Aorta (tissue), 5 donors: ENCODE results near the gene ABCA1. TPM values are rescaled to one million over a fixed set of nuclear protein-coding genes. Genes with fewer than 3 reads are reported as not detected.

Experiments used
- ATAC-seq: fragments of 200-7000 bp; cut with Tn5 transposase; one replicate; pipeline ENCODE4 v1.9.1; 2022; ENCODE audit warnings: moderate library complexity; ENCODE audit not compliant: low FRiP score
- DNase-seq, 2 donors: peaks; one replicate each; pipeline ENCODE4 v3.0.0-alpha.2; 2020
- H3K27ac ChIP-seq, 2 donors: one replicate each; pipeline ENCODE4 v1.5.1; 2013; ENCODE audit warnings: low read length in 2 of 2, mild to moderate bottlenecking in 2 of 2, moderate library complexity in 2 of 2, control low read depth in 1 of 2, inconsistent platforms in 1 of 2, low read depth in 1 of 2
- H3K27me3 ChIP-seq, 2 donors: one replicate each; pipeline ENCODE4 v1.6.1; 2013; ENCODE audit warnings: control low read depth in 1 of 2, low read length in 1 of 2, mild to moderate bottlenecking in 1 of 2, moderate library complexity in 1 of 2; ENCODE audit not compliant: insufficient read depth in 2 of 2, control insufficient read depth in 1 of 2
- H3K36me3 ChIP-seq, 2 donors: one replicate each; pipeline ENCODE4 v1.6.1; 2013; ENCODE audit warnings: control low read depth in 1 of 2, low read length in 1 of 2, mild to moderate bottlenecking in 1 of 2; ENCODE audit not compliant: insufficient read depth in 2 of 2, control insufficient read depth in 1 of 2
- H3K4me1 ChIP-seq, 2 donors: one replicate each; pipeline ENCODE4 v1.6.1; 2013; ENCODE audit warnings: low read length in 2 of 2, control low read depth in 1 of 2, mild to moderate bottlenecking in 1 of 2, moderate library complexity in 1 of 2; ENCODE audit not compliant: insufficient read depth in 2 of 2, control insufficient read depth in 1 of 2
- H3K4me3 ChIP-seq, 2 donors: one replicate each; pipeline ENCODE4 v1.5.1; 2013; ENCODE audit warnings: low read length in 2 of 2, control low read depth in 1 of 2, mild to moderate bottlenecking in 1 of 2
- H3K9me3 ChIP-seq: one replicate; pipeline ENCODE4 v1.6.1; 2013; ENCODE audit warnings: mild to moderate bottlenecking, low read length; ENCODE audit not compliant: control insufficient read depth
- WGBS, 2 donors: extraction: QIAGEN DNeasy Blood & Tissue Kit; methylation state at CpG; one replicate each; pipeline ENCODE4 v1.1.7; 2013; 5-methylcytosine and 5-hydroxymethylcytosine counted together
- intact Hi-C, 2 donors: fragments of 100-400 bp; cut with DNase I; formaldehyde crosslinking; loops; one replicate each; pipeline versions ENCODE4 v1.14.2 to v1.15.0; 2022
- polyA plus RNA-seq, 2 donors: library from polyadenylated mRNA; stranded (reverse); fragments of 200-250 nt; gene quantifications; one replicate each; pipeline ENCODE4 v1.2.3, GENCODE V29; 2013
- total RNA-seq, 2 donors: library from RNA; stranded (reverse); fragmentation: NEBNext Ultra II Directional; extraction: Animal tissue kit (Norgen Biotek cat#: 25700); gene quantifications; one replicate each; pipeline ENCODE4 v1.2.1, GENCODE V29; 2021
- donor health status: healthy with polysubstance abuse.
- donor health status: Bipolar disorder and iron deficiency.
- donor health status: DM: no; HTN: no; CAD: no.
- donor health status: DM: no; HTN: no; CAD: no.
- donor health status: DM: yes; HTN: yes; CAD: no.

Gene ABCA1
- total and polyA plus RNA-seq, 4 donors: 5.4 to 44.7 (median 19.7) TPM

GRCh38 chr9:104890433-104890770, 37.6 kb downstream of the ABCA1 start:
- intact Hi-C loops: no loop called here
- 97% methylated on average over 9 of the region's 9 CpGs for WGBS, 2 donors
- Histone ChIP-seq H3K27me3 (no peaks in the 10 kb centered on the region), H3K4me1 (no peaks in the 10 kb centered on the region), H3K27ac (no peak overlapping the region), H3K4me3 (no peak overlapping the region), H3K36me3 (peaks cover 4 to 5% of the 10 kb centered on the region in 2 donors), H3K9me3 (no peaks in the 10 kb centered on the region)
- ATAC-seq (no peak), DNase-seq (no peak)

- DNase-seq (no peak), ATAC-seq (no peak)
- 95 to 97% methylated on average over 3 of the region's 3 CpGs for WGBS, 2 donors
- H3K4me1 ChIP-seq: no peaks in the 10 kb centered on the region
- H3K9me3 ChIP-seq: no peaks in the 10 kb centered on the region
- H3K27me3 ChIP-seq: no peaks in the 10 kb centered on the region
- no peak overlapping the region for H3K4me3 ChIP-seq
- intact Hi-C loops: no loop called here
- H3K36me3 ChIP-seq: peaks cover 4 to 7% of the 10 kb centered on the region in 2 donors
- H3K27ac ChIP-seq: no peak overlapping the region
Measured at GRCh38 chr9:104885818-104886709, 41.9 kb downstream of the ABCA1 start.

GRCh38 chr9:104883169-104883568, 44.8 kb downstream of the ABCA1 start:
- DNase-seq: no peak
- Histone ChIP-seq H3K4me3 (no peak overlapping the region), H3K36me3 (peaks cover 3 to 7% of the 10 kb centered on the region in 2 donors), H3K27ac (no peak overlapping the region), H3K9me3 (no peaks in the 10 kb centered on the region), H3K27me3 (no peaks in the 10 kb centered on the region), H3K4me1 (no peaks in the 10 kb centered on the region)
- 93 to 97% methylated on average over 2 of the region's 2 CpGs for WGBS, 2 donors
- ATAC-seq: no peak
- intact Hi-C loops: no loop called here

GRCh38 chr9:104882566-104882965, 45.4 kb downstream of the ABCA1 start:
- Histone ChIP-seq H3K36me3 (peaks cover 0 to 5% of the 10 kb centered on the region in 2 donors), H3K27ac (no peak overlapping the region), H3K4me1 (no peaks in the 10 kb centered on the region), H3K9me3 (no peaks in the 10 kb centered on the region), H3K27me3 (no peaks in the 10 kb centered on the region), H3K4me3 (no peak overlapping the region)
- DNase-seq (no peak), ATAC-seq (no peak)
- intact Hi-C loops: no loop called here

- no peaks in the 10 kb centered on the region for H3K27me3 ChIP-seq
- H3K27ac ChIP-seq: peak overlapping the region in 1 of 2 donors; percentile 11
- peaks cover 0 to 7% of the 10 kb centered on the region in 2 donors for H3K36me3 ChIP-seq
- ATAC-seq: no peak
- no peaks in the 10 kb centered on the region for H3K9me3 ChIP-seq
- 21 to 30% methylated on average over 4 of the region's 4 CpGs for WGBS, 2 donors
- no peak overlapping the region for H3K4me3 ChIP-seq
- no peaks in the 10 kb centered on the region for H3K4me1 ChIP-seq
- no peak for DNase-seq
- intact Hi-C loops: no loop called here
Measured at GRCh38 chr9:104882086-104882485, 45.9 kb downstream of the ABCA1 start.

- peak overlapping the region; percentile 6 to 14 for H3K27ac ChIP-seq
- H3K9me3 ChIP-seq: no peaks in the 10 kb centered on the region
- DNase-seq: no peak
- no peak overlapping the region for H3K4me3 ChIP-seq
- WGBS, 2 donors: 31 to 39% methylated on average over 5 of the region's 5 CpGs
- peak; percentile 67 for ATAC-seq
- no peaks in the 10 kb centered on the region for H3K4me1 ChIP-seq
- no peaks in the 10 kb centered on the region for H3K27me3 ChIP-seq
- H3K36me3 ChIP-seq: peaks cover 0 to 4% of the 10 kb centered on the region in 2 donors
- intact Hi-C loops: no loop called here
Measured at GRCh38 chr9:104879555-104880309, 48.2 kb downstream of the ABCA1 start.

GRCh38 chr9:104876587-104876986, 51.4 kb downstream of the ABCA1 start:
- no peak for DNase-seq
- peaks cover 0 to 2% of the 10 kb centered on the region in 2 donors for H3K36me3 ChIP-seq

GRCh38 chr9:104875897-104876296, 52.1 kb downstream of the ABCA1 start:
- no peak for DNase-seq
- WGBS, 2 donors: 94 to 98% methylated on average over 4 of the region's 4 CpGs
- H3K4me1 ChIP-seq: no peaks in the 10 kb centered on the region
- no peaks in the 10 kb centered on the region for H3K27me3 ChIP-seq
- no peak for ATAC-seq
- H3K9me3 ChIP-seq: no peaks in the 10 kb centered on the region
- H3K4me3 ChIP-seq: no peak overlapping the region
- intact Hi-C loops: no loop called here
- H3K27ac ChIP-seq: no peak overlapping the region
- peaks cover 0 to 2% of the 10 kb centered on the region in 2 donors for H3K36me3 ChIP-seq

More at GRCh38 chr9:104876587-104876986, 51.4 kb downstream of the ABCA1 start:
- intact Hi-C loops: no loop called here
- Histone ChIP-seq H3K27me3 (no peaks in the 10 kb centered on the region), H3K4me3 (no peak overlapping the region), H3K27ac (no peak overlapping the region), H3K4me1 (no peaks in the 10 kb centered on the region), H3K9me3 (no peaks in the 10 kb centered on the region)
- ATAC-seq: no peak
- WGBS, 2 donors: 96 to 100% methylated on average over 1 of the region's 1 CpG
